Epithelial cell of esophagus (primary cell): ENCODE data around the gene RER1.

Experiments
- DNase-seq: peaks from one replicate; pipeline ENCODE4 v3.0.0; 2010; ENCODE audit warnings: low read depth
- H3K4me3 ChIP-seq: 2 replicates; pipeline ENCODE4 v1.5.1; 2011; ENCODE audit warnings: mild to moderate bottlenecking, low read length, control low read depth
- TF ChIP-seq, protein P1 (sequence below): IDR thresholded peaks from 2 replicates; pipeline ENCODE4 v1.5.1; 2011; ENCODE audit warnings: low read depth, mild to moderate bottlenecking, low read length, control low read depth, inconsistent platforms; ENCODE audit not compliant: insufficient read depth; ENCODE audit errors: missing control alignments

RER1 gene

DNA sequence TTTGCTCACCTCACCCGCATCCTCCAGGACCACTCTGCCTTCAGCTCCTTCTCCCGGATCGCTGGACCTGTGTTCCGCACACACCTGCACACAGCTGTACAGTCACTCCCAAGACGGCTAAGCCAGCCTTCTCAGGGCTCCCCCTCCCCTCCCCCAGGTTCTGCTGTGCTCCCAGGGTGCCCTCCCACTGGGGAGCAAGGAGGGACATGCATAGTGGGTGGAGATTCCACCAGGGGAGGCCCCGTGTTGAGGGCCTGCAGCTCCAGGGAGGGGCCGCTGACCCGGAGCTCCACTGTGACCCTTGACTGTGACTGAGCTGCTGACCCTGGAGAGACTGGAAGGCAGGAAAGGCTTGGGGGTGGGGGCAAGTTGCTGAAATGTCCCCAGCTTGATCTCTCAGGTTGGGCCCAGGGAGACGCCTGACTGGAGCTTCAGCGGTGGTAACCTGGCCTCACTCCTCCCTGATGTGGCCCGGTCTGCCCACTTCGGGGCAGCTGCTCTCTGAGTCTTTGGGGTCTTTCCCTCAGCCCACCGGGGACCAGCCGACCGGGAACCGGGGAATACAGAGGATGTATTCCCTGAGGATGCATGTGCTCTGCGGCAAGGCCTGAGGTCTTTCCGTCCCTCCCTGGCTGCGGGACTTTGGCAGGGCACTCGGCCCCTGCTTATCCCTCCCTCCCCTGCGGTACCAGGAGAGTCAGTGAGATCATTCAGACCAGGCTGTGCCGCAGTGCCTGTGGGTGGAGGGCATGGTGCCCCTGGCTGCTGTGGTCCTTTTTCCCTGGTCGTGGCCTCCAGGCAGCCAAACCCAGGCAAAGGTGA is 55.8 kb downstream of the RER1 start:
- TF ChIP-seq, protein P1, sequence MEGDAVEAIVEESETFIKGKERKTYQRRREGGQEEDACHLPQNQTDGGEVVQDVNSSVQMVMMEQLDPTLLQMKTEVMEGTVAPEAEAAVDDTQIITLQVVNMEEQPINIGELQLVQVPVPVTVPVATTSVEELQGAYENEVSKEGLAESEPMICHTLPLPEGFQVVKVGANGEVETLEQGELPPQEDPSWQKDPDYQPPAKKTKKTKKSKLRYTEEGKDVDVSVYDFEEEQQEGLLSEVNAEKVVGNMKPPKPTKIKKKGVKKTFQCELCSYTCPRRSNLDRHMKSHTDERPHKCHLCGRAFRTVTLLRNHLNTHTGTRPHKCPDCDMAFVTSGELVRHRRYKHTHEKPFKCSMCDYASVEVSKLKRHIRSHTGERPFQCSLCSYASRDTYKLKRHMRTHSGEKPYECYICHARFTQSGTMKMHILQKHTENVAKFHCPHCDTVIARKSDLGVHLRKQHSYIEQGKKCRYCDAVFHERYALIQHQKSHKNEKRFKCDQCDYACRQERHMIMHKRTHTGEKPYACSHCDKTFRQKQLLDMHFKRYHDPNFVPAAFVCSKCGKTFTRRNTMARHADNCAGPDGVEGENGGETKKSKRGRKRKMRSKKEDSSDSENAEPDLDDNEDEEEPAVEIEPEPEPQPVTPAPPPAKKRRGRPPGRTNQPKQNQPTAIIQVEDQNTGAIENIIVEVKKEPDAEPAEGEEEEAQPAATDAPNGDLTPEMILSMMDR: no peak
- DNase-seq: no peak
- H3K4me3 ChIP-seq: no peak overlapping the region

DNA sequence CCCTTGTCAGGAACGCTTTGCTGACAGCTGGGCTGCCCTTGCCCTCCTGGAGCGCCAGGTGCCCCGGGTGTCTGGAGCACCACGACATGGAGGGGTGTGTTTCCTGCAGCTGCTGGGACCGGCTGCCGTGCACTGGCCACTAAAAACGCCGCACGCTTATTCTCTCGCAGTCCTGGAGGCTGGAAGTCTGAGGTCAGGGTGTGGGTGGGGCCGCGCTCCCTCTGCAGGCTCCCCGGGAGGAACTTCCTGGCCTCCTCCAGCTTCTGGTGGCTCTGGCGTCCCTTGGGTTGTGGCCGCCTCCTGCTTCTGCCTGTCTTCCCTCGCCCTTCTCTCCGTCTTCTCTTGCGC is 56.4 kb downstream of the RER1 start:
- TF ChIP-seq, protein P1: no peak
- DNase-seq: no peak
- H3K4me3 ChIP-seq: no peak overlapping the region

DNA sequence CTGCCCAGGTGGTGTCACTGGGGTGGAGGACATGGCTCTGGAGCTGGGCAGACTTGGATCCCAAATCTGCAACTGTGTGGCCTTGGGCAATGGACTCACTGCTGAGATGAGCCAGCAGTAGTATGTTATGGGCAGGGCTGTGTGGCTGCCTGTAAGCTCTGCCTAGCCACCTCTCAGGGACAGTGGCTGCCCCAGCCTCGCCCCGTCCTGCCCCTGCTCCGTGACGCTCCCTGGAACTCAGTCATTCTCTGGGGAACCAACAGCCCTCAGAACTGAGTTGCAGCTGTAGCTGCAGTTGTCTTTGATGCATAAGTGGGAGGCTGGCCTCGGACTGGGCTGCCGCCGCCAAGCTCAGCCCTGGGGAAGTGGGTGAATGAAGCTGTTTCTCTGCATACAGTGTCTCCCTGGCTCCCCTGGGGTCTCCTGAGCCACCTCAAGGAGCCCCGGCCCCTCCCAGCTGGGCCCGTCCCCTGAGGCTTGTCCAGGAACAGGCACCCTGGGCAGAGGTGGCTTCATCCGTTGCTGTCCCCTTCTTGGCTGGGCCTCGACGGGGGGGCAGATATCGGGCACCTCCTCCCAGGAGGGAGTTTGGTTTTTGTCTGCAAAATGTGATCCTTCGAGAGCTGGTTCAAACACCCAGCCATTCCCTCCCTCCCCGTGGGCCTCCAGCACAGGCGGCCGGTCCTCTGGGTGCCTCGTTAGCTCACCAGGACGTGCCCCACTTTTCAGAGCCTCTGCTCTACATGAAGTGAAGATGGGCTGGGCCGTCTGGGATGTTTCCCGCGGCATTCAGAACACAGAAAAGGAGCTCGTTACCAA is 58.2 kb downstream of the RER1 start:
- DNase-seq: peak; percentile 68
- TF ChIP-seq, protein P1: no peak
- H3K4me3 ChIP-seq: no peak overlapping the region

DNA sequence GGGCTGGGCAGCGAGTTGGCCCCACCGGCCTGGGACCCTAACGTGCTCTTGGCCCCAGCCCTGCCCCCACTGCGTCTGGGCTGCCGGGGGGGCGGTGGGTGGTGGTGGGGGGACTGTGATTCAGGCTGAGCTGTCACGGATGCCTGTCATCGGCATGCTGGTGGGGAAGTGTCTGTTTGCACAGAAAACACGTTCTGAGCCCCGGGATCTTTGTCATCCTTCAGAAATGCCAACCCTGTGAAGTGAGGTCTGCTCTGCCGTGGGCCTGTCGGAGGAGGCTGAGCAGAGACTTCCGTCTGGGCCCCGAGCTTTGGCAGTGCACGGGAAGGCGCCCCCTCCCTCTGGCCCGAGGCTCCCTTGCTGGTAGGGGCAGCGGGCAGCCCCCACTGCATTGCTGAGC is 60.1 kb downstream of the RER1 start:
- no peak overlapping the region for H3K4me3 ChIP-seq
- TF ChIP-seq, protein P1: no peak
- DNase-seq: peak; percentile 96

DNA sequence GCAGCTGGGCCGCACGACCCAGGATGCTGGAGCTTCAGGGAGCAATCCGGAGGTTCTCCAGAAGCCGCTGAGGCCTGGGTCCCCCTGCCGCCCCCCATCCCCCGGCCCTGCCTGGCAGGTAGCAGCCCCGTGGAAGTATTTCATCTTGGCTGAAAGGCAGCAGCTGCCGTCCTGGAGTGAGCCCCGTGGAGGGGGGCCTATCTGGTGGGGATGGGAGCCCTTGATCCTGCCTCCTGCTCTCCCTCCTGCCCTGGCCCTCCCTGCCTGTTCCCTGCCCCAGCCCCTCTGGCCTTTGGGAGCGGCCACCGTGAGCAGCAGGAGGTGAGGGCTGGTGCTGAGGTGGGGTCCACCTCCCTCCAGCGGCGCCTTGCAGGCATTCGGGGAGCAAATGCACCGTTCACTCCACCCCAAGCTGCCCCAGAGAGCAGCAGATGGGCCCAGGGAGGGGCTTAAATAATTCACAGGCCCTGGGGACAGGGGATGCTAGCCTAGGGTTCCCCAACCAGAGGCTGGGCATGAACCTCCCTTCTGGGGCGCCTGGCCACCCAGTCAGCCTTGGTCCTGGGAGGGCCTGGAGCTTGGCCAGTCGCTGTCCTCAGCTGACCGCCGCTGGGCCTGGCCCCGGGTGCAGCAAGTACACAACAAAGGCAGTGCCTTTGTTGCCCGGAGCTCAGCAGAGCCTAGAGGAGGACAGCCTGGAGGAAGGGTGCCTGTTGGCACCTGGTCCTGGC is 60.7 kb downstream of the RER1 start:
- no peak for DNase-seq
- no peak overlapping the region for H3K4me3 ChIP-seq
- TF ChIP-seq, protein P1: no peak

DNA sequence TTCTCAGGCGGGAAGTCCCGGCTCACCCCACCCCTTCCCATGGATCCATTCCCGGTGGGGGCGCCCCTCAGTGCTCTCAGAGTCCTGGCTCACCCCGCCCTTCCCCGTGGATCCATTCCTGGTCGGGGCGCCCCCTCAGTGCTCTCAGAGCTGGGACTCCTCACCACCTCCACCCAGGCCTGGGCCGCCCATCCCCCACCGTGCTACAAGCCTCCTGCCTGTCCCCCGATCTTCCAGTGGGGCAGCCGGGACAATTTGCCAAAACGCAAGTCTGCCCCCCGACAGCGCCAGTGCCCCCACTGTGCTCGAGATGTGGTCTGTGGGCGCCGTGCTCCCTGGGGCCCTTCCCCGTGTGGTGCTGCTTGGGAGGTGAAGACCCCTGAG is 61.3 kb downstream of the RER1 start:
- TF ChIP-seq, protein P1: no peak
- DNase-seq: no peak
- H3K4me3 ChIP-seq: no peak overlapping the region
